Stimulated activated CD4-positive, alpha-beta T cell treated with anti-CD3 and anti-CD28 coated beads, TNF-alpha, amount 100 ng/mL, for 24 hours (primary cell): ENCODE results near the gene MTERF4.

Source experiments
- DNase-seq, 3 experiments: peaks; one replicate each; pipeline ENCODE4 v3.0.0-alpha.2; 2020; ENCODE audit warnings: low read depth in 3 of 3

MTERF4 gene

DNA sequence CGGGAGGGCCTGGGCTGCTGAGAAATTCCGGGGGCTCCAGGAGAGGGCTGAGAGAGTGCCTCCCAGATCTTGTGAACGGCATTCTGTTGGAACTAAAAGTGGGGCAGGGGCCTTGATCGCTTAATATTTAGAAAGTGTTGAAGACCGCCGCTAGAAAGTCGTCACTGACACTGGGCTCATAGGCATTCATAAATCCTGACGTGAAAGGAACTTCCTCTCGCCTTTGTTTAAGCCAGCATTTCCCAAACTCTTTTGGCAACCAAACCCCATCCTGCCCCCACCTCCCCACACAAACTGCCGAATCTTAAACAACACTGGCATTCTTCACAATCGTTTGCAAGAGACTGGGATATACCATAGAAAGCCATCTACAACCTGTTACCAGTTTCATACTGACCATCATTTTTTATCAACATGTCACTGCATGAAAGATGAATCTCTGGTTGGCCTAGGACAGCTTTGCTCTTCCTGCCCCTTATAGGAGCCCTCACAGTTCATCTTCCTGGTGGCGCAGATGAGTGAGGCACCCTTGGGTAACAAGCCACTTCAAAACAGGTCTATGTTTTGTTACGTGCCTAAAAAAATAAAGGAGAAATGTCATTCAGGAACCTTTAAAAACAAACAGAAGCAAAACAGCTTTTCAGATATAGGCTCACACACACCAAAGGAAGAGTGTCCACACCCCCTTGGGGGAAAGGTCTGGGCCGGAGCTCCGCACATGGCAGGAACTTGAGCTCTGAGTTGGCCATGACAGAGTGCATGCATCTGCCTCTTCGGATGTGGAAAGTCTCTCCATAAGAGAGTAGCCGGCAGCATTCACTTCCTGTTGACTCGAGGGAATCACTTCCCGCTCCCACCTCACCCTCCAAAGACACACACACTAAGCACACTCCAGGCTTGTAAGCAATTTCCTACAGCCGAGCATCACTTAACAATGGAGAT is 13.0 kb downstream of the MTERF4 start:
- DNase-seq, result no peak

- DNase-seq, result no peak
Measured at GRCh38 chr2:241088376-241088775, 13.7 kb downstream of the MTERF4 start.

GRCh38 chr2:241087420-241088268 is 14.4 kb downstream of the MTERF4 start:
- no peak for DNase-seq

DNA sequence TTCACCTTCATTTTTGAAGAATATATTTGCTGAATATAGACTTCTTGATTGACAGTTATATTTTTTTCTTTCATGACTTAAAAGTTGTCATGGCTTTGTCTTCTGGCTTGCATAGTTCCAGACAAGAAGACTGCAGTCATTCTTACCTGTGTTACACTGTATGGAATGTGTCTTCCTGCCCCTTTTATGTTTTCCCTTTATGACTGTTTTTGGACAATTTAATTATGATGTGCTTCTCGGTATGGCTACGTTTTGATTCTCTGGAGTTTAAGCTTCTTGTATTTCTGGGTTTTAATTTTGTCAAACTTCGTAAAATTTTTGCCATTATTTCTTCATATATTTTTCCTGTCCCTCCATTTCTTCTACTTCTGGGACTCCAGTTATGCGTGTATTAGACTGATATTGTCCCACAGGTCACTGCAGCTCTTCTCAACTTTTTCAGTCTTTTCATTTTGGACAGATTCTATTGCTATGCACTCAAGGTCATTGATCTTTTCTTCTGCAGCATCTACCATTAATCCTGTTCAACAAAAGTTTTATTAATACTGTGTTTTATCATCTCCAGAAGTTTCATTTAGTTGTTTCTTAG is 17.1 kb downstream of the MTERF4 start:
- no peak for DNase-seq

GRCh38 chr2:241083091-241083415 is 19.0 kb downstream of the MTERF4 start:
- DNase-seq, result no peak

DNA sequence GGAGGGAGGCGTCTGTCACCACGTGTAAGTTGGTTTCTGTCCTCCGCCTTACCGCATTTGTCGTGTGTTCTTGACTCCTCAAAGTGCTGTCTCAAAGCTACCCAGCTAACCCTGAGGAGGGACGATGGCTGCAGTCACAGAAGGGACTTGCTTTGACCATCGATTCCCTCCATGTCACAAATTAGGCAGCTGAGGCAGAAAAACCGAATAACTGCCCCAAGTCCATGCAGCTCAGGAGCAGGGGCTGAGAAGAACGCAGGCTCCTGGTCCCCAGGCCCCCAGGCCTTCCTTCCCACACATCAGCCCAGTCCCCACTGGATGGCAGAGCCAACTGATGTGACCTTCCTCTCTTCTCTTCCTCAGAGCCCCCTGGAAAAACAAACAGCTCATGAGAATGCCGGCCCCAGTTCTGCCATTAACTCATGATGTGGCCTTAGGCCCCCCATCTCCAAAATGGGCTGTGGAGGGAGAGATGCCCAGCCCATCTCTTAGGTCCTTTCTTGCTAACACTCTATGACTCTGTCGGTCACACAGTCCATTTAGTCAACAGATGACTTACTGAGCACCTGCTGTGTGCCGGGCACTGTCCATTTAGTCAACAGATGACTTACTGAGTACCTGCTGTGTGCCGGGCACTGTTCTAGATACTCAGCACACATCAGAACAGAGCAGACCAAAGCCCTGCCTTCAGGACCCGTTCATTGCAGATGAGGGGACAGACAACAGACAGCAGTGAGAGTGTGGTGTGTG is 19.6 kb downstream of the MTERF4 start:
- no peak for DNase-seq

- DNase-seq, result no peak
Measured at GRCh38 chr2:241081643-241082340, 20.3 kb downstream of the MTERF4 start.

GRCh38 chr2:241081190-241081642 is 20.9 kb downstream of the MTERF4 start:
- no peak for DNase-seq

DNA sequence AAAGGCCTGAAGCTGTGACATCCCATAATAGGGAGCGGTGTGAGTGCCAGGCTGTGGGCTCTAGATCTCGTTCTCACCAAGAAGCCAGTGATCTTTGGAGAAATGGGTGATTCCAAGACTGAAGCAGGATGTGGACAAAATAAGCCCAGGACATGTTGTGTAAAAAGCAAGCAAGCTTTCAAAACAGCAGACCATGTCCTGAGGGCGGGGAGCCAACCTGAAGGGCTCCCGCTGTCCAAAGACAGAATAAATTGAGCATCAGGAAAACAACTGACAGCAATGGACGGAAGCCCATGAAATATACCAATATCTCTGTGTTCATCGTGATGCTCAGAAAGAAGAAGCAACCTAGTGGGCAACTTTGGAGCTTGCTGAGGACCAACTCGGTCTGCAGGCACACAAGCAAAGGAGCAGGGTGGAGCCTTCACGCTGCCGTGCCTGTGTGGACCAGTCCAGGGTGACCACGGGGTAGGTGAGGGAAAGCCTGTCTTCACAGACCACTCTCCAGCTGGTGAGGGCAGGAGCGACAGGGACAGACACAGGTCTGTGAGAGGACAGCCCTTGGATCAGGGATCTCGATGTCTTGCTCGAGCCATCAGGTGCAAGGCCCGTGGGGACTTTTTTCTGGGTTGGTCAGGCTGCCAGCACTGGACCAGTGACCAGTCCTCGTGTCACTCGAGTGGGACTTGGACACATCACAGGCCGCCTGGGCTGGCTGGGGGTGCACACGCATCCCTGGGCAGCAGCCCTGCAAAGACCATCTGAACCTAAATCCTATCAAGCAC is 21.5 kb downstream of the MTERF4 start:
- no peak for DNase-seq

GRCh38 chr2:241074901-241075540 is 27.1 kb downstream of the MTERF4 start:
- no peak for DNase-seq

DNA sequence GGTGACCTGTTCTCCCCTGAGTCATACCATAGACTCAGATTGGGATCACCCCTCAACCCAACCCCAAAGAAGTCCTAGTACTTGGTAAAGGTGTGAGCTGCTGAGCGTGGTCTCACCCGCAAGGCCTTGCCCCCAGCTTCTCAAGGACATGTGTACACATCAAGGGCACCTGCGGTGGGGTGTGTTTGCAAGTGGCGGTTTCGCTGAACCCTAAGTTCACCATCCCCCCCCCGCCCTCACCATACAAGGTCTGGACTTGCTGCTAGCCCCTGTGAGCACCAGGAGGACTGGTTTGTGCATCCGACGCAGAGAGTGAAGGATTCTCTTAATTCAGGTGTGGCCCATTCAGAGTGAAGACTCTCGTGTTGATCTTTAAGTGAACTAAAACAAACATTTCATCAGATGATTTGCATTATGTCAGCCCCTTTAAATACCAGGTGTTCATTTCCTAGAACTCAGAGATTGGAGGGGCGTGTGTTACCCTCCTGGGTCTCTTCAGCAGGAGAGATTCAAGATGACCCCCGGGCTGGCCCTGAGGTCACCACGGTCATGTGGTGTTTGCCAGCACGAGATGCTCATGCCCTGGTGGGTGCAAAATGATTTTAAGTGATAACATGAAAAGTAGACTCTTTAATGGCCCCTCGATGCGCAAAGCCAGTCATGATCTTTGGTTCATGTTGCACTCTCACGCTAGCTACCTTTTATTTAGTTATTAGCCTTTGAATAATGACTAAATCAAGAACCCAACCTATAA is 27.8 kb downstream of the MTERF4 start:
- DNase-seq, result no peak

- DNase-seq, result no peak
Measured at GRCh38 chr2:241073166-241074064, 28.7 kb downstream of the MTERF4 start.

GRCh38 chr2:241072553-241073165 is 29.4 kb downstream of the MTERF4 start:
- DNase-seq, result no peak

DNA sequence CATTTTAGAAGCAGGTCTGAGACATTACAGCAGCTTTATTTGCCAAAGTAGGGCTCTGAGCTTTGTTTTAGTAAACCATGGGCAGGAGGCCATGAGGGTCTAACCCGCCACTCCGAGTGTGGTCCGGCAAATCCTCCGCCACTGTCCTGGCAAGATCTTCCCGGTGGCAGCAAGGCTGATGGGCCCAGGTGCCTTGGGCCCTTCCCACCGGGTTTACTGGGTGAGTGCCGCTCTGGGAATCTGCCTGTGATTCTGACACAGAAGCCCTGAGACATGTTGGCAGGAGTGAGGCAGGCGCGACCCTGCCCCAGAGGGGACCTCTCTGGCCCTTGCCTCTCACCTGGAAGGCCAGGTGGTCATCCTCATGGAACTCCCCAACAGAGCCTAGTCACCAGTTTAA is 29.9 kb downstream of the MTERF4 start:
- no peak for DNase-seq

DNA sequence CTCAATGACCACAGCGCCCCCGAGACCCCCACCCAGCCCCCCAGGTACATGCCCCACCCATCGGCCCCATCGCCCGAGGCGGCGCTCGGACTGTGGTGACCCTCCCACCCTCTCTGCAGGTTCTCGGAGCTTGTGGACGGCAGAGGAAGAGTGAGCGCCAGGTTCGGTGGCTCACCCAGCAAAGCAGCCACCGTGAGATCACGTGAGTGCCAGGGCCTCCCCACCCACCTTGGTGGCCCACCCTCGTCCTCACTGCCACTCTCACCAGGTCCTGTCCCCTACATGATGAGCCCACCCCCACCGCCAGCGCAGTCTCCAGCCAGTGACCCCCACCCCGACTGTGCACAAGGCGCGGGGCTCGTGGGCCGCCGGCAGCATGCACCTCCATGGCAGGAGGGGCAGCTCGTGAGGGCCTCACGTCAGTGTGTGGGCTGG is 30.4 kb downstream of the MTERF4 start:
- no peak for DNase-seq

GRCh38 chr2:241070811-241071676 is 31.0 kb downstream of the MTERF4 start:
- DNase-seq, result no peak
